Activated T-helper 9 cell treated with anti-CD3 and anti-CD28 coated beads, Interleukin-2, amount 50 U/mL, for 16 hours (primary cell): Measurements from ENCODE around the gene IPO13.
A peak's percentile ranks its signal among the peaks of the same experiment; 100 is the strongest.

Experiments used
- DNase-seq: peaks from one replicate; pipeline ENCODE4 v3.0.0-alpha.2; 2020; ENCODE audit warnings: low read depth

Gene IPO13

GRCh38 chr1:43946236-43947060, at the start of gene IPO13:
TSS of gene IPO13 (plus strand) at chr1:43946950. CDS start at chr1:43947601, 651 bp downstream.
- peak; percentile 90 for DNase-seq

GRCh38 chr1:43898981-43899380, 47.8 kb upstream of the IPO13 start:
- DNase-seq, result no peak

- no peak for DNase-seq
Observed at GRCh38 chr1:43900386-43900785, 46.4 kb upstream of the IPO13 start.

GRCh38 chr1:43901196-43901961, 45.4 kb upstream of the IPO13 start:
- no peak for DNase-seq

GRCh38 chr1:43902058-43902831, 44.5 kb upstream of the IPO13 start:
- no peak for DNase-seq

GRCh38 chr1:43904660-43905551, 41.8 kb upstream of the IPO13 start:
- no peak for DNase-seq

- DNase-seq, result no peak
Observed at GRCh38 chr1:43908226-43908625, 38.5 kb upstream of the IPO13 start.

- DNase-seq, result no peak
Observed at GRCh38 chr1:43908858-43909257, 37.9 kb upstream of the IPO13 start.

GRCh38 chr1:43910343-43910742, 36.4 kb upstream of the IPO13 start:
- no peak for DNase-seq

- DNase-seq, result no peak
Observed at GRCh38 chr1:43912607-43913006, 34.1 kb upstream of the IPO13 start.

- DNase-seq, result no peak
Observed at GRCh38 chr1:43913051-43913501, 33.7 kb upstream of the IPO13 start.

GRCh38 chr1:43913666-43914360, 32.9 kb upstream of the IPO13 start:
- DNase-seq, result no peak

- no peak for DNase-seq
Observed at GRCh38 chr1:43914576-43915525, 31.9 kb upstream of the IPO13 start.

GRCh38 chr1:43919906-43920305, 26.8 kb upstream of the IPO13 start:
- no peak for DNase-seq

- DNase-seq, result no peak
Observed at GRCh38 chr1:43921022-43921421, 25.7 kb upstream of the IPO13 start.

GRCh38 chr1:43924516-43924915, 22.2 kb upstream of the IPO13 start:
- DNase-seq, result no peak

GRCh38 chr1:43925846-43926245, 20.9 kb upstream of the IPO13 start:
- DNase-seq, result no peak

GRCh38 chr1:43930168-43930948, 16.4 kb upstream of the IPO13 start:
- DNase-seq, result no peak

- DNase-seq, result no peak
Observed at GRCh38 chr1:43930949-43931275, 15.8 kb upstream of the IPO13 start.
